ENCODE measurements around the gene STPG3.

Gene STPG3

DNA sequence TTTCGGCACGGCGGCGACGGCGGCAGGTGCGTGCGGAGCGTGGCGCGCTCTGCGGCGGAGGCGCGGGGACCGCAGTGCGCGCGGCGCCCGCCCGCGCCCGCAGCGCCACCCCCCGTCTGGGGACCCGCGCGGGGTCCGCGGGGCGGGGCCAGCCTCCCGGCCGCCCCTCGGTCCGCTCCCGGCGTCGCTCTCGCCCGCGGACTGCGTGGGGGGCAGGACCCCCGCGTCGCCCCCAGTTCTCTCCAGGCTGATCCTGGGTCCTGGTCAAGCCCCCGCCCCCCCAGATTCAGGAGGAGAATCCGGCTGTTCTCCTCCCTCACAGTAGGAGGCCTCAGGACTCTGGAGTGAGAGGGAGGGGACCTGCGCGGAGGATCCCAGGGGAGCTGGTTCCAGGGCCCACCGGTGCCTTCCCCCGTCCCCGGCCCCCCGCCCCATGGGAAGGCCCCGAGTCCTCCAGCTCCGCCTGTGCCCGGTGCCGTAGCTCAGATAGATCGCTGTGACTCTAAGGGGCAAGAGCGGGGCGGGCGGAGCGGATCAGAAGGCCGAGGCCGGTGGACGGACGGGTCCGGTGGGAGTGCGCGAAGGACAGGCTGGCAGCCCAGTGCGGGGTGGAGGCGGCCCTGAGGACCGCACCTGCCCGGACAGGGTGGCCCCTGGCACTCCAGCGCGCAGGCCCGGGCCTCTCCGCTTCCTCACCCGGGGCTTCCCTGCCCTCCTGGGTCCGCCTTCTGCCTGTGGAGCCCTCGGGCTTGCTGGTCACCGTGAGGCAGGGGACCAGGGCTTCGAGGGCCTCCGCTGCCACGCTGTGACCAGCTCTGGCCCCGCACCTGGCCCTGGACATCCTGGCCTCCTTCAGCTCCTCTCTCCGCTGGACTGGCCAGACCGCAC, 28.7 kb upstream of the STPG3 start, which contains the start of gene RNF208:
RNF208 (minus strand) TSS at position 51 of the 888 bp plus-strand sequence. CDS start 1,028 bp downstream, outside the sequence.
- no peak for DNase-seq

- peak; percentile 99 for DNase-seq
Observed at GRCh38 chr9:137223078-137223970, 27.8 kb upstream of the STPG3 start.

DNA sequence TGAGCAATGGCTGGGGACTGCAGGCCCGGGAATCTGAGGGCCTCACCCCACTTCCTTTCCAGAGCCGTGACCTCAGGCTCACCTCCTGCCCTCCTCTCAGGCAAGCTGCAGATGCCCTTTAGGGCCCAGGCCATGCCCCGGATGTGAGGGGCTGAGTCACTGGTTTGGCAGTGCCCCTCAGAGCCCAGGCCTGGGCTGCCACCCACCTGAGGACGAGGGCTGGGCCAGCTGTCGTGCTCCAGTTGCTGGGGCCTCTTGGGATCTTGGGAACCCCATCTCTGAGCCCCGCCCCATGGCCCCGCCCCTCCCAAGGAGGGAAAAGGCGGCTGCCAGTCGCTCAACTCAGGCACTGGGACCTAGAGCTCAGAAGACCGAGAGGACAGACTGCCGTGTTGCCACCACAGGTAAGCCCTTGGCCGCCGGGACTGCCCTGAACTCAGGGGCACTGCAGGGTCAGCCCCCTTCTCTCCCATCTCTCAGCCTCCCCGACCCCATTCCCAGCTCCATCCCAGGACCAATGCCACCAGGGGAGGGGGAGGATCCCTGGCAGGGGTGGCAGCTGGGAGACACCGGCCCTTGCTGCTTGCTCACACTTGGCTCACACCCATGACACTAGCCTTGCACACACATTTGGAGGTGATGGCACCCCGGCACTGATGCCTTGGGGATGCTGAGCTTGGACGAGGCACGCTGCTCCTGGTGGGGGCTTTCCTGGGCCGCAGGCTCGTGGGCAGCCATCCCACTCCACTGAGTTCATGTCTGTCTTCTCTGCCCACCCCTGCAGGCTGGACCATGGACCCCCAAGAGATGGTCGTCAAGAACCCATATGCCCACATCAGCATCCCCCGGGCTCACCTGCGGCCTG, 26.0 kb upstream of the STPG3 start, which contains the start of gene CYSRT1:
CYSRT1 (plus strand) TSS at position 345 of the 865 bp plus-strand sequence; CDS start at position 793, 448 bp downstream.
- peak; percentile 47 for DNase-seq

DNA sequence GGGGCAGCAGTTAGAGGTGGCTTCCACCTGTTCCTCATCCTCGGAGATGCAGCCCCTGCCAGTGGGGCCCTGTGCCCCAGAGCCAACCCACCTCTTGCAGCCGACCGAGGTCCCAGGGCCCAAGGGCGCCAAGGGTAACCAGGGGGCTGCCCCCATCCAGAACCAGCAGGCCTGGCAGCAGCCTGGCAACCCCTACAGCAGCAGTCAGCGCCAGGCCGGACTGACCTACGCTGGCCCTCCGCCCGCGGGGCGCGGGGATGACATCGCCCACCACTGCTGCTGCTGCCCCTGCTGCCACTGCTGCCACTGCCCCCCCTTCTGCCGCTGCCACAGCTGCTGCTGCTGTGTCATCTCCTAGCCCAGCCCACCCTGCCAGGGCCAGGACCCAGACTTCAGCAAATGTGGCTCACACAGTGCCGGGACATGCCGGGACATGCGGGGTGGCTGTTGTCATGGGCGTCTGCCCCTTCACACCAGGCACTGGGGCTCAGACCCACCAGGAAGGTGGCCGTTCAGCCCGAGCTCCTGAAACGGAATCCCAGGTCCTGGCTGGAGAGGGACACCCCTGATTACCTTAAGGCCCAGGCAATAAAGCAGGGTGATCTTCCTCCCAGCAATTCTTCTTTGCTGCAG, 25.3 kb upstream of the STPG3 start:
- DNase-seq = no peak

DNA sequence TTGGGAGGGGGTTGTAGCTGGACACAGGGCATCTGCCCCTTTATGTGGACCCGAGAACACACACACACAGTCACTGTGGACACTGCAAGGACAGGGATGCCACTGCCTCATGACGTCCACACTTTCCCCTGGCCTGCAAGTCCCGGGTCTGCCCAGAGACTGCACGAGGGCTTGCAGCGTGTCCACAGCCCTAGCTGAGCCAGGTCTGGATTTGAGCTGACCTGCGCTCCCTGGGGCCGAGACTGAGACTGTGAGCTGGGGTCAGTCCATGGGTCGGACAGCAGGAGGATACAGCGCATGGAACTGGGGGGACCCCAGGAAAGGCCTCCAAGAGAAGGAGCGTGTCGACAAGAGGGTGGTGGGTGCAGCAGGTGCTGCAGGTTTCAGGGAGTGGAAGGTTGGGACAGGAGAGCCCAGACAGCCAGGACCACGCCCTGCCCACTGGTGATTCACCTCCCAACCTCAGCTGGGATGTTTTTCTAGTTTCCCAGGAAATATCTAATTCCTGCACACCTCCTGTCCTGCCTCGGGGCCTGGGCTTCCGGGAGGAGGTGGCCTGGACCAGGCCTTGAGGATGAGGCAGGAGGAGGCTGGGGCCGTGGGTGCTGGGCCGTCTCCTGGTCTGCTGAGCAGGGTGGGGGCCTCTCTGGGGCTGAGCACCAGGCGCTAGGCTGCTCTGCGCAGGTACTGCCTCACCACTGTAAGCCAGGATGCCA, 24.6 kb upstream of the STPG3 start:
- no peak for DNase-seq

GRCh38 chr9:137227054-137227852, 23.8 kb upstream of the STPG3 start, which contains the start of gene RNF224:
Gene RNF224 (plus strand): TSS chr9:137227502. CDS start chr9:137228336, 834 bp downstream.
- DNase-seq = peak; percentile 89

DNA sequence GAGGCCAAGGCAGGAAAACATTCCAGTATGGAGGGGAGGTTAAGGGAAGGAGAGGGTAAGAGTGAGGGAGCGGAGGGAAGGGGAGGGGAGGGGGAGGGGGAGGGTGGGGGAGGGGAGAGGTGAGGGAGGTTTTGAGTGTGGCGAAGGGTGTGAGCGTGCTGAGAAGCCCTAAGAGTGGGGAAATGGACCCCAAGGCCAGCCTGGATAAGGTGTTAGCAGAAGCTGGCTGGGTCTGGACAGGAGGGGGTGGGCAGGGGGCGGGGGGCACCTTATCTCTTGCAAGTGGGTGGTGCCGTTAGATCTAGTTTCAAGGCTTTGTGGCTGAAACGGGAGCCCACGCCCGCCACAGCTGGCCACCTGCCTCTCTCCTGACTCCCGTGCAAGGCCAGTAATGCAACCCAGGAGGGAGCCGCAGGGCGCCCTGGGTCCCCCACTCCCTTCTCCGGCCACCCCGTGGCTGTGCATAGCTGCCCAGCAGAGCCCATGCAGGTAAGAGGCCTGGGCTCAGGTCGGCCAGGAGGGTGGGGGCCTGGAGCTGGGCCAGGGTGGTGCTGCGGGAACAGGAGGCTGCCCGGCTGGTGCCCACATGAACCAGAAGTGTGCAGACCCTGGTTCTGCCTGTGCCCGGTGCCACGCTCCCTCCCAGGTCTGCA, 23.1 kb upstream of the STPG3 start:
- DNase-seq = no peak

DNA sequence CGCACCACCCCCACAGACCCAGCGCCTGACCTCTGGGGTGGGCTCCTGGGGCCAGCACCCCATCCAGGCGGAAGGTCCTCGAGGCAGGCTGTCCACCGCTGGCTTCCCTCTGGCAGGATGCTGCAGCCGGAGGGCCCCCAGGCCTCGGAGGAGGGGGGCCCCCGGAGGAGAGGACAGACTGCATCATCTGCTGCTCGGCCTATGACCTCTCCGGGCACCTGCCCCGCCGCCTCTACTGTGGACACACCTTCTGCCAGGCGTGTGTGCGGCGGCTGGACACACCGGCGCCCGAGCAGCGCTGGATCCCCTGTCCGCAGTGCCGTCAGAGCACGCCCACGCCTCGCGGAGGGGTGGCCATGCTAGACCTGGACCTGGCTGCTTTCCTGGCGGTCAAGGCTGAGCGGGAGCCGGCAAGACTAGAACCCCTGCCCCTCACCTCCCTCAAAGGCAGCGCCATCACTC, 22.5 kb upstream of the STPG3 start:
- no peak for DNase-seq

DNA sequence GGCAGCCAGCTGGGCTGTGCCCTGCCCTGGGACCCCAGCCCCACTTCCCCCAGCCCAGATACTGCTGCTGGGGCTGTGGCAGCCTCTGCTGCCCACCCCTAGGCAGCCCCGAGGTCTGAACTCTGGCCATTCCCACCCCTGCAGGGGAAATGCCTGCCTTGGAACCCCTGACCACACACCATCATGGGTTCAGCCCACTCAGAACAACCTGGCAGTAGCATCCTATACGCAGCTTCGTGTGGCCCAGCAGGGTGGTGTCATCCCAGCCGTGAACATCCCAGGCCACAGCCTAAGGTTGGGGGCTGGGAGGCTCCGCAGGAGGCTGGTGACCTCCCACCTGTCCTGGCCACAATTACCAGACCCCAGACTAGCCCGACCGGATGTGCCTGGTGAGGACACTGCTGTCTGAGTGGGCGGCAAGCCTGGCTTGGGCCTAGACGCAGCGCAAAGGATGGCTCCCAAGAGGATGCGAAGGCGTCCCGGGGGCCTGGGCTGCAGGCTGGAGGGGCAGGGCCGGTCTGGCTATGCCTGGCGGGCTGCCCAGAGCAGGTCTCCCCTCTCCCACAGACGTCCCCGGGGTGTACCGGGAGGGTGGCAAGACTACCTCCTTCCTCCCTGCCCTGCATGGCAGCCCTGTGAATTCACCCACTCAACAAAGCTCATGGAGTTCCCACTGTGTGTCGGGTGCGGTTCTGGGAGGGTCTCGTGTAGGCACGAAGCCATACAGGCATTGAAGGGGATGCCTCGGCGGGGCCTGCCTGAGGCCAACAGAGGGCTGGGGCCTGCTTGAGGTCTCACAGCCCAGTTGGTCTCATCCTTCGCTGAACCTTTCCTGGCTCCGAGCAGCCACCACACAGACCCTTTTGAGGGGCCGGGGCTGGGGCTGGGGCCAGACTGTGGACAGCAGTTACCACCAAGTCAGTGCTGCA, 21.9 kb upstream of the STPG3 start:
- DNase-seq = no peak

DNA sequence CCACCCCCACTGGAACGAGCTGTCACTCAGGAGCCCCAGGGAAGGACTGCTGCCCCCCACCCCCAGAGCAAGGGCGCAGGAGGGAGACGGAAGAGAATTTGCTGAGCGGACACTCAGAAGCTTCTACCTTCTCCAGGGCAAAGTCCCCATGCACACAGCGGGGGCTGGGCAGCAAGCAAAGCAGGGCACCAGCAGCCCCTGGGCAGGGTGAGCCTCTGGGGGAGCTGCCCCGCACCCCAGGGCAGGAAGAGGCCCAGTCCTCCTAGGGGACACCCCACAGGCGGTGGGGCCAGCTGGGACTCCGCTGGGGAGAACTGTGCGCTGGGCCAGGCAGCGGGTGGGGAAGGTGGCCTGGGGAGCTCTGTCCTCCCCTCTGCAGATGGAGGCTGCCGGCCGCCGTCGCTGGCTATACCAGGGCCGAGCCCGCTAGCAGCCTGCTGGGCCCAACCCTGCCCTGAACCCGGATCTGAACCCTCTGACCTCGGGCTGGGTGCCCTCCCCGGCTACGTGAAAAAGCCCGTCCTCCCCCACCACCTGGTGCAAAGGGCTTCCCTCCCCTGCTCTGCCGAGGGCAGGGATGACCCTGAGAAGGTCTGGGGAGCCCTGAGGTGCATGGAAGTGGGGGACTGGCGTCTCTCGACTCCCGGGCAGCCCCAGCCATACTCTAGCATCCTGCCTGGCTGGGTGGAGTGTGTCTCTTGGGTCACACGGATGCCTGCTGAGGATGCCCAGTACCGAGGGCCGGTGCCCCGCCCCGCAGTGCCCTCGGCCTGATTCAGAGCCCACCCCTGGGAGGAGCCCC, 21.0 kb upstream of the STPG3 start:
- no peak for DNase-seq

- no peak for DNase-seq
Observed at GRCh38 chr9:137230705-137231371, 20.2 kb upstream of the STPG3 start, which contains the start of gene SLC34A3. Gene SLC34A3 (plus strand): TSS chr9:137230901. CDS start chr9:137231703, 802 bp downstream.

- DNase-seq = no peak
Observed at GRCh38 chr9:137231372-137232039, 19.6 kb upstream of the STPG3 start.

DNA sequence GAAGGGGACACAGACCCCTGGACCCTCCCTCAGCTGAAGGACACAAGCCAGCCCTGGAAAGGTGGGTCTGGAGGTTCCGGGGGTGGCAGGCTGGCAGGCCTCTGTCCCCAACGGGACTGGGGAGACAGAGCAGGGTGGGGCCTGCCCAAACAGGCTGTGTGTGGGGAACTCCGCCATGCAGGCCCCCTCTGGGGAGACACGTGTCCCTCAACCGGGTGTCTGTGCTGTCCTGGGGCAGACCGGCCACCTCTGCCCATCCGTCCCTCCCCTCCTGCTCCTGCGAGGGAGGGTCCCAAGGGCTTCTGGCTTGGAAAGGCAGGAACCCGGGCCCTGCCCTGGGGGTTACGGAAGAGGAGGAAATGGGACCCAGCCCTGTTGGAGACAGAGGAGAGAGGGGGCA, 19.0 kb upstream of the STPG3 start:
- no peak for DNase-seq

DNA sequence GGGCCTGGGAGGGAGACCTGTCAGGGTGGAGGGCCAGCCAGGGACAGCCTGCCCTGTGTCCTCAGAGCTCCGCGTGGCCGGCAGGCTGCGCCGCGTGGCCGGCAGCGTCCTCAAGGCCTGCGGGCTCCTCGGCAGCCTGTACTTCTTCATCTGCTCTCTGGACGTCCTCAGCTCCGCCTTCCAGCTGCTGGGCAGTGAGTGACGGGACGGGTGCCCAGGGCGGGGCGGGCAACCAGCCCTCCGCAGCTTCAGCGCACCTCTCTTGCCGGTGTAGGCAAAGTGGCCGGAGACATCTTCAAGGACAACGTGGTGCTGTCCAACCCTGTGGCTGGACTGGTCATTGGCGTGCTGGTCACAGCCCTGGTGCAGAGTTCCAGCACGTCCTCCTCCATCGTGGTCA, 18.6 kb upstream of the STPG3 start:
- DNase-seq = no peak

- DNase-seq = no peak
Observed at GRCh38 chr9:137233143-137233980, 17.7 kb upstream of the STPG3 start.

Measured in stimulated activated CD4-positive, alpha-beta T cell treated with anti-CD3 and anti-CD28 coated beads, Interleukin-15, amount 100 ng/mL, for 24 hours (primary cell).